HL-60 (cell line): ENCODE data around the gene MGARP.

ENCODE experiments used
- GABPA ChIP-seq: IDR thresholded peaks from 2 replicates; pipeline ENCODE4 v1.6.1; 2012; ENCODE audit warnings: low read depth
- SPI1 ChIP-seq: IDR thresholded peaks from 2 replicates; pipeline ENCODE4 v1.6.1; 2012; ENCODE audit warnings: low read depth, mild to moderate bottlenecking, borderline replicate concordance
- TF ChIP-seq, protein P1 (sequence below): IDR thresholded peaks from one replicate; pipeline ENCODE4 v1.5.1; 2011; ENCODE audit warnings: low read length, control low read depth, inconsistent platforms; ENCODE audit not compliant: insufficient read depth

DNA sequence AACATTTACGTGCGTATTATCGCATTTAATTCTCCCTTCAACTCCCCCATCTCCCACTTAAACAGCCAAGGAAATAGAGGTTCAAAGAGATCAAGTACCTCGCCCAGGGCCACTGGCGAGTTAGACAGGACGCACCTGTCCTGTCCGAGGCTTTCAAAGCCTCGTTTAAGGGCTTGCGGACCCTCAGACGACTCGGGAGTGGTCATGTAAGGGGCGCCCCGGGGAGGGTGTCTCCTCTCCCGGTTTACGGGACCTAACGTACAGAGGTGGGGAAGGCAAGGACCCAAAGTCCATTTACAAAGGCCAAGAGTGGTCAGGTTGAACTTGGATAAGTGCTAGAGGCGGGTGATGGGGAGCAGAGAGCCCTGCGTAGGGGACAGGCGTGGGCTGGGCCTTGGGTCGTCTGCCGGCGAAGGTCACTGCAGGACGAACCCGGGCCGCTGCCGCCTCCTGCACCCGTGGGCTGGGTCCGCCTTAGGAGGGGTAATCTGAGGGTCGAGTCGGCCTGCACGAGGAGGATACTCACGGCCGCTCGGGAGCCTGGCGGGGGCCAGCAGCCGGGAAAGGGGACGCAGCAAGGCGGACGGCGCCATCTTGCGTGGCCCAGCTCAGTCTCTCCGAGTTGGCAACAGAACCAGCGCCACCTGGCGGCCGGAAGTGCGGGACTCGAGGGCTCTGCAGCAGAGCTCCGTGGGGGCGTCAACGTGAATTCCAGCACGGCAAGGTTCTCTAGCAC, 15.3 kb upstream of the MGARP start:
- TF ChIP-seq, protein P1, sequence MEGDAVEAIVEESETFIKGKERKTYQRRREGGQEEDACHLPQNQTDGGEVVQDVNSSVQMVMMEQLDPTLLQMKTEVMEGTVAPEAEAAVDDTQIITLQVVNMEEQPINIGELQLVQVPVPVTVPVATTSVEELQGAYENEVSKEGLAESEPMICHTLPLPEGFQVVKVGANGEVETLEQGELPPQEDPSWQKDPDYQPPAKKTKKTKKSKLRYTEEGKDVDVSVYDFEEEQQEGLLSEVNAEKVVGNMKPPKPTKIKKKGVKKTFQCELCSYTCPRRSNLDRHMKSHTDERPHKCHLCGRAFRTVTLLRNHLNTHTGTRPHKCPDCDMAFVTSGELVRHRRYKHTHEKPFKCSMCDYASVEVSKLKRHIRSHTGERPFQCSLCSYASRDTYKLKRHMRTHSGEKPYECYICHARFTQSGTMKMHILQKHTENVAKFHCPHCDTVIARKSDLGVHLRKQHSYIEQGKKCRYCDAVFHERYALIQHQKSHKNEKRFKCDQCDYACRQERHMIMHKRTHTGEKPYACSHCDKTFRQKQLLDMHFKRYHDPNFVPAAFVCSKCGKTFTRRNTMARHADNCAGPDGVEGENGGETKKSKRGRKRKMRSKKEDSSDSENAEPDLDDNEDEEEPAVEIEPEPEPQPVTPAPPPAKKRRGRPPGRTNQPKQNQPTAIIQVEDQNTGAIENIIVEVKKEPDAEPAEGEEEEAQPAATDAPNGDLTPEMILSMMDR = peak; percentile 84
- peak; percentile 50 for TF ChIP-seq GABPA
- no peak for TF ChIP-seq SPI1
